ENCODE data around the gene ZDHHC24.

ZDHHC24 gene

DNA sequence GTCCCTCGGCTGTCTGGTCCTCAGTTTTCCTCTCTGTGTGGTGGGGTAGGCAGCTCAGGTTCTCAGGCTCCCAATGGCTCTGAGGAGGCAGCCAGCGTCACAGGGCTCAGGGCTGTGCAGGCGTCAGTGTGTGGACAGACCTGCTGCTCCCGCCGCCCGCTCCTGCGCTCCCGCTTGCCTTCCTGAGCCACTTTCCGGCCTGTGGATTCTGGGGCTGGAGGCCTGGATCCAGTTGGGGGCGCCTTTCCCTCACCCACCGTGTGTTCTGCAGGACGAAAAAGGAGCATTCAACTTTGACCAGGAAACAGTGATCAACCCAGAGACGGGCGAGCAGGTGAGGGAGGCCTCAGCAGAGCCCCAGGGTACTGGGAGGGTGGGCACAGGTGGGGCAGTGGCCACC lies 50.9 kb downstream of the ZDHHC24 start:
- no peaks in the 10 kb centered on the region for H3K9me3 ChIP-seq (ENCODE audit: insufficient read depth, low read depth, low read length)
- no peak overlapping the region for H3K4me3 ChIP-seq (ENCODE audit: low read length, poor library complexity, severe bottlenecking)
- H2AFZ ChIP-seq (ENCODE audit: low read length): no peak overlapping the region
- no peaks in the 10 kb centered on the region for H3K27me3 ChIP-seq (ENCODE audit: insufficient read depth, low read length, poor library complexity, severe bottlenecking)
- TF ChIP-seq EZH2phosphoT487 (IDR thresholded peaks at IDR 0.05; ENCODE audit: borderline replicate concordance) (no peak), CTCF (conservative IDR thresholded peaks at IDR 0.05; ENCODE audit: low read length) (no peak)
- no peaks in the 10 kb centered on the region for H3F3A ChIP-seq (ENCODE audit: low read depth)
- H3K36me3 ChIP-seq (ENCODE audit: insufficient read depth, low read length): peaks cover 13% of the 10 kb centered on the region; the same call in 1 of the 2 replicates
- H4K20me1 ChIP-seq (ENCODE audit: insufficient read depth, low read length, poor library complexity, severe bottlenecking): no peaks in the 10 kb centered on the region
- no peak overlapping the region for H3K4me2 ChIP-seq (ENCODE audit: low read depth, low read length, poor library complexity, severe bottlenecking)
- no peak overlapping the region for H3K9ac ChIP-seq (ENCODE audit: low read depth, low read length, poor library complexity, severe bottlenecking)
- H3K9me2 ChIP-seq (replicated peaks; ENCODE audit: low read depth, low read length): no peaks in the 10 kb centered on the region
- H3K4me1 ChIP-seq (ENCODE audit: insufficient read depth, low read length, poor library complexity, severe bottlenecking): no peaks in the 10 kb centered on the region
- H3K79me2 ChIP-seq (ENCODE audit: insufficient read depth, low read length): no peaks in the 10 kb centered on the region

DNA sequence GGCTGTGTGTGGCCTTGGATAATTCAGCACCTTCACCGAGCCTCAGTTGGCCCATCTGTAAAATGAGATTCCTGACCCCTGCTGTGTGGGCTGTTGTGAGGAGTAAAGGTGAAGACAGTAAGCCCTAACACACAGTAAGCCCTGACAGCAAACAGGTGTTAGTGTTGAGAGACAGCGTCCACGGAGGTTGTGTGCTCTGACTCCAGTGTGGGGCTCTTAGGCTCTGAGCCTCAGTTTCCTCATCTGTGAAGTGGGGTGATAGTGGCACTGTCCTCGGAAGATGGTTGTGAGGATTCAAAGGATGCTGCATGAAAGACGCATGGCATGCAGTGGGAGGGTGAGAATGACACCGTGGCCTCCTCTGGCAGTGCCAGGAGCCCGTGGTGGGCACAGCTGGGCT lies 51.4 kb downstream of the ZDHHC24 start:
- peaks cover 13% of the 10 kb centered on the region; the same call in 1 of the 2 replicates for H3K36me3 ChIP-seq (ENCODE audit: insufficient read depth, low read length)
- no peaks in the 10 kb centered on the region for H3K79me2 ChIP-seq (ENCODE audit: insufficient read depth, low read length)
- no peaks in the 10 kb centered on the region for H3K27me3 ChIP-seq (ENCODE audit: insufficient read depth, low read length, poor library complexity, severe bottlenecking)
- no peak overlapping the region for H2AFZ ChIP-seq (ENCODE audit: low read length)
- H3K9ac ChIP-seq (ENCODE audit: low read depth, low read length, poor library complexity, severe bottlenecking): no peak overlapping the region
- H3K9me3 ChIP-seq (ENCODE audit: insufficient read depth, low read depth, low read length): no peaks in the 10 kb centered on the region
- TF ChIP-seq EZH2phosphoT487 (IDR thresholded peaks at IDR 0.05; ENCODE audit: borderline replicate concordance): no peak
- no peak for TF ChIP-seq CTCF (conservative IDR thresholded peaks at IDR 0.05; ENCODE audit: low read length)
- H3K4me3 ChIP-seq (ENCODE audit: low read length, poor library complexity, severe bottlenecking): no peak overlapping the region
- no peaks in the 10 kb centered on the region for H3K4me1 ChIP-seq (ENCODE audit: insufficient read depth, low read length, poor library complexity, severe bottlenecking)
- H3F3A ChIP-seq (ENCODE audit: low read depth): no peaks in the 10 kb centered on the region
- H3K4me2 ChIP-seq (ENCODE audit: low read depth, low read length, poor library complexity, severe bottlenecking): no peak overlapping the region
- no peaks in the 10 kb centered on the region for H4K20me1 ChIP-seq (ENCODE audit: insufficient read depth, low read length, poor library complexity, severe bottlenecking)
- no peaks in the 10 kb centered on the region for H3K9me2 ChIP-seq (replicated peaks; ENCODE audit: low read depth, low read length)

GRCh38 chr11:66493130-66493529 lies 52.7 kb downstream of the ZDHHC24 start:
- peaks cover 17% of the 10 kb centered on the region; the same call in 1 of the 2 replicates for H3K36me3 ChIP-seq (ENCODE audit: insufficient read depth, low read length)
- no peaks in the 10 kb centered on the region for H3K9me2 ChIP-seq (replicated peaks; ENCODE audit: low read depth, low read length)
- H4K20me1 ChIP-seq (ENCODE audit: insufficient read depth, low read length, poor library complexity, severe bottlenecking): no peaks in the 10 kb centered on the region
- no peak overlapping the region for H3K4me3 ChIP-seq (ENCODE audit: low read length, poor library complexity, severe bottlenecking)
- no peak overlapping the region for H2AFZ ChIP-seq (ENCODE audit: low read length)
- H3K9me3 ChIP-seq (ENCODE audit: insufficient read depth, low read depth, low read length): no peaks in the 10 kb centered on the region
- no peaks in the 10 kb centered on the region for H3K79me2 ChIP-seq (ENCODE audit: insufficient read depth, low read length)
- H3K27me3 ChIP-seq (ENCODE audit: insufficient read depth, low read length, poor library complexity, severe bottlenecking): no peaks in the 10 kb centered on the region
- H3F3A ChIP-seq (ENCODE audit: low read depth): no peaks in the 10 kb centered on the region
- no peaks in the 10 kb centered on the region for H3K4me1 ChIP-seq (ENCODE audit: insufficient read depth, low read length, poor library complexity, severe bottlenecking)
- H3K9ac ChIP-seq (ENCODE audit: low read depth, low read length, poor library complexity, severe bottlenecking): no peak overlapping the region
- TF ChIP-seq CTCF (conservative IDR thresholded peaks at IDR 0.05; ENCODE audit: low read length) (no peak), EZH2phosphoT487 (IDR thresholded peaks at IDR 0.05; ENCODE audit: borderline replicate concordance) (no peak)
- no peak overlapping the region for H3K4me2 ChIP-seq (ENCODE audit: low read depth, low read length, poor library complexity, severe bottlenecking)

All from Loucy (cell line).